Panc1 (cell line): Measurements from ENCODE around the gene AMBRA1. TPM values are rescaled to one million over a fixed set of nuclear protein-coding genes. Genes with fewer than 3 reads are reported as not detected.

ENCODE experiments used
- ATAC-seq: fragments of 200-7000 bp; cut with Tn5 transposase; 2 replicates; pipeline ENCODE4 v1.9.1; 2020; ENCODE audit warnings: mild to moderate bottlenecking, moderate library complexity
- BruUV-seq: library from RNA; stranded (reverse); fragments of 400-500 nt; replicated peaks from 2 replicates; lab custom pipeline; 2021; lab: Mats Ljungman, UMichigan
- CTCF ChIA-PET: fragments of 300-600 bp; sonication (Branson Sonifier 250); formaldehyde crosslinking; loops from one replicate; lab custom pipeline; 2022; ENCODE audit warnings: antibody characterized with exemption; lab: Charles Lee
- POLR2A ChIA-PET: fragments of 300-600 bp; sonication (Branson Sonifier 250); formaldehyde crosslinking; loops from one replicate; lab custom pipeline; 2022; ENCODE audit warnings: antibody characterized with exemption; lab: Charles Lee
- DNase-seq: peaks from one replicate; pipeline ENCODE4 v3.0.0-alpha.2; 2010; ENCODE audit warnings: low read depth, low spot score
- H3K27ac ChIP-seq: 2 replicates; pipeline ENCODE4 v1.5.1; 2011; ENCODE audit warnings: mild to moderate bottlenecking, low read length, inconsistent platforms
- H3K27me3 ChIP-seq: fragments of 200-500 bp; sonication (Bioruptor generic); 2 replicates; pipeline ENCODE4 v1.6.0; 2014; ENCODE audit warnings: low read length, inconsistent platforms; ENCODE audit not compliant: control insufficient read depth, insufficient read depth
- H3K36me3 ChIP-seq: fragments of 200-500 bp; sonication (Bioruptor generic); 2 replicates; pipeline ENCODE4 v1.5.1; 2014; ENCODE audit warnings: inconsistent platforms, mild to moderate bottlenecking, low read length, moderate library complexity; ENCODE audit not compliant: control insufficient read depth, insufficient read depth
- H3K4me1 ChIP-seq: 2 replicates; pipeline ENCODE4 v1.5.1; 2011; ENCODE audit warnings: inconsistent platforms, mild to moderate bottlenecking, low read length, moderate library complexity; ENCODE audit not compliant: control insufficient read depth, insufficient read depth
- H3K4me3 ChIP-seq, 2 experiments: 2 replicates each; pipeline ENCODE4 v1.5.1; 2011 to 2012; ENCODE audit warnings: low read depth in 2 of 2, low read length in 2 of 2, mild to moderate bottlenecking in 2 of 2, inconsistent platforms in 1 of 2, moderate library complexity in 1 of 2
- H3K9me3 ChIP-seq: fragments of 200-500 bp; sonication (Bioruptor generic); 2 replicates; pipeline ENCODE4 v1.5.1; 2014; ENCODE audit warnings: low read depth, mild to moderate bottlenecking, inconsistent platforms, low read length, moderate library complexity; ENCODE audit not compliant: control insufficient read depth, insufficient read depth
- CTCF ChIP-seq: fragments of 450-650 bp; IDR thresholded peaks from 2 replicates; pipeline ENCODE4 v1.5.1; 2017; ENCODE audit warnings: mild to moderate bottlenecking
- POLR2AphosphoS5 ChIP-seq: IDR thresholded peaks from 2 replicates; pipeline ENCODE4 v1.6.1; 2012; ENCODE audit warnings: mild to moderate bottlenecking, low read depth, low read length, moderate library complexity
- REST ChIP-seq, 2 experiments: IDR thresholded peaks; 2 replicates each; pipeline ENCODE4 v1.6.1; 2011 to 2012; ENCODE audit warnings: low read depth in 2 of 2, control low read depth in 1 of 2, low read length in 1 of 2, mild to moderate bottlenecking in 1 of 2, moderate library complexity in 1 of 2; ENCODE audit not compliant: insufficient read depth in 1 of 2
- SIN3A ChIP-seq: IDR thresholded peaks from 2 replicates; pipeline ENCODE4 v1.6.1; 2012; ENCODE audit warnings: low read depth, mild to moderate bottlenecking, low read length, moderate library complexity, borderline replicate concordance; ENCODE audit not compliant: insufficient read depth
- TCF7L2 ChIP-seq: IDR thresholded peaks from 2 replicates; pipeline ENCODE4 v1.6.1; 2011; ENCODE audit warnings: mild to moderate bottlenecking, low read depth, low read length, inconsistent platforms
- in situ Hi-C: cut with HindIII; loops from 2 replicates; pipeline ENCODE4 v1.10.0; 2016; ENCODE audit warnings: low sequenced_read_pairs, low pct_unique_long_range_greater_than_20kb
- intact Hi-C: fragments of 100-400 bp; cut with micrococcal nuclease; formaldehyde crosslinking; loops from one replicate; pipeline ENCODE4 v1.10.0; 2022; ENCODE audit not compliant: unreplicated experiment
- total RNA-seq: library from RNA; stranded (reverse); gene quantifications from one replicate; pipeline ENCODE4 v1.2.1, GENCODE V29; 2021; ENCODE audit not compliant: unreplicated experiment

The AMBRA1 gene
- total RNA-seq, 1 experiment from 2014 or later = 40.0 TPM

- Histone ChIP-seq H3K27ac (no peak overlapping the region), H3K4me1 (peaks cover 4% of the 10 kb centered on the region; the same call in 1 of the 2 replicates), H3K27me3 (no peaks in the 10 kb centered on the region), H3K36me3 (peaks cover 4% of the 10 kb centered on the region), H3K4me3 (no peak overlapping the region), H3K9me3 (no peaks in the 10 kb centered on the region)
- ChIA-PET CTCF (no interaction called here), POLR2A (no interaction called here)
- ATAC-seq (no peak), DNase-seq (no peak)
- intact Hi-C loops (no loop called here), in situ Hi-C loops (no loop called here)
- no TSS peak for BruUV-seq
- TF ChIP-seq POLR2AphosphoS5 (no peak), REST (IDR thresholded peaks at IDR 0.05; ENCODE audit: insufficient read depth in 1 of 2, low read depth in 2 of 2, low read length in 1 of 2) (no peak), CTCF (no peak), TCF7L2 (no peak), SIN3A (no peak)
Measured at GRCh38 chr11:46404476-46405017, 189.3 kb downstream of the AMBRA1 start.

DNA sequence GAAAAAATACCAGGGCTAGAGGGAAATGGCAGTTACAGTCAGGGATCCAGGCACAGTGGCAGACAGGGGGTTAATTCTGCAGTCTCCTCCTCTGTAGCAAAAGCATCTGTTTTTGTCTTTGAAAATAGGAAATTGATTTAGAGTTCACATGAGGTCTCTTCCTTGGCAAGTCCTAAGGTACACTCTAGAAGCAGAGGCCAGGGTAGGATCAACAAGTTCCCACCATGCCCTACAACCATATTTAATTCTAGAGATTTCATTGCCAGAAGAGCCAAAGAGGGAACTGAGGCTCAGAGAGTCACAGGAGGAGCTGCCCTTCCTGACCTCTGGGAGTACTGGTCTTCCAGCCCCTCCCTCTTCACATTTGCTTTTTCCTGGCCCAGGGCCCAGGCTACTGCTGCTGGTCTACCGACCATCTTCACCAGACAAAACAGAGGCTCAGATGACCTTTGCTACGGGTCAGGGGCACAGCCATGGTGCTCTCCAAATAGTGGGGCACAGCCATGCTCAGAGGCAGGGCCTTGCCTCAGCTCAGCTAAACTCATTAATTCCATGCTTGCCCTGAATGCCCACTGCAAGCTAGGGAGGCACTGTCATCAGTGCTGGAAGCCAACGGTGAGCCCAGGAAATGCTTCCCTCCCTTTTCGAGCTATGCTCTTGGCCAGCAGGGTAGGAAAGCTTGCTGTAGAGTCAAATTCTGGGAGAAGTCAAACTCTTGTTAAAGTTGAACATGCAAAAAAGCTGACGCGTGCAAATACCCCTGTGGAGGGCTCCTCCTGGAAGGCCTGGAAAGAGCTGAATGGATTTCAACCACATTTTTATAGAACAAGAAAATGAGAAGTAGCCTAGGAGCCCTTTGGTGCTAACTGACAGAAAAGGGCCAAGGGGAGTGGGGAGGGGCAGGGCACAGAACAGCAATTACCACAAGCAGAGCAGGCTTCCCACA lies 190.6 kb downstream of the AMBRA1 start:
- no peak for ATAC-seq
- H3K4me3 ChIP-seq = no peak overlapping the region
- BruUV-seq = no TSS peak
- CTCF ChIA-PET = no interaction called here
- DNase-seq = no peak
- H3K4me1 ChIP-seq = peaks cover 4% of the 10 kb centered on the region; the same call in 1 of the 2 replicates
- H3K36me3 ChIP-seq = no peaks in the 10 kb centered on the region
- H3K9me3 ChIP-seq = no peaks in the 10 kb centered on the region
- no peak overlapping the region for H3K27ac ChIP-seq
- in situ Hi-C loops (no loop called here), intact Hi-C loops (no loop called here)
- H3K27me3 ChIP-seq = no peaks in the 10 kb centered on the region
- TF ChIP-seq REST (IDR thresholded peaks at IDR 0.05; ENCODE audit: insufficient read depth in 1 of 2, low read depth in 2 of 2, low read length in 1 of 2) (no peak), SIN3A (no peak), POLR2AphosphoS5 (no peak), TCF7L2 (no peak), CTCF (no peak)
- POLR2A ChIA-PET = no interaction called here
